GM23338 (cell line): Measurements from ENCODE around the gene SLC35E2B. TPM values are rescaled to one million over a fixed set of nuclear protein-coding genes. Genes with fewer than 3 reads are reported as not detected.

ENCODE experiments used
- CREB1 ChIP-seq: fragments of 250-450 bp; sonication (Bioruptor Pico); IDR thresholded peaks from 2 replicates; pipeline ENCODE4 v1.5.0; 2020; ENCODE audit warnings: low read depth, mild to moderate bottlenecking, moderate library complexity
- CTCF ChIP-seq, 2 experiments: fragments of 200-600 bp in 1 of 2; sonication (generic) in 1 of 2; conservative IDR thresholded peaks; 2 replicates each; pipeline versions ENCODE4 v1.5.1 to v1.6.1; 2016 to 2017; ENCODE audit warnings: antibody characterized with exemption in 2 of 2, low read depth in 2 of 2, mild to moderate bottlenecking in 2 of 2, moderate library complexity in 1 of 2
- EZH2 ChIP-seq: fragments of 200-600 bp; sonication (generic); IDR thresholded peaks from one replicate; pipeline ENCODE4 v1.8.0; 2017; ENCODE audit warnings: antibody characterized with exemption, mild to moderate bottlenecking, low read depth; ENCODE audit not compliant: unreplicated experiment
- EZH2phosphoT487 ChIP-seq: fragments of 200-600 bp; sonication (generic); IDR thresholded peaks from one replicate; pipeline ENCODE4 v1.8.1; 2018; ENCODE audit warnings: antibody characterized with exemption; ENCODE audit not compliant: unreplicated experiment
- NANOG ChIP-seq: IDR thresholded peaks from 2 replicates; pipeline ENCODE4 v1.6.1; 2016; ENCODE audit warnings: antibody characterized with exemption, borderline replicate concordance
- POLR2AphosphoS5 ChIP-seq: IDR thresholded peaks from 2 replicates; pipeline ENCODE4 v1.6.1; 2016; ENCODE audit warnings: antibody characterized with exemption, low read depth
- STAT1 ChIP-seq: IDR thresholded peaks from one replicate; pipeline ENCODE4 v1.6.1; 2016; ENCODE audit warnings: antibody characterized with exemption; ENCODE audit not compliant: unreplicated experiment
- ZNF114 ChIP-seq: fragments of 250-450 bp; sonication (Bioruptor Pico); IDR thresholded peaks from 2 replicates; pipeline ENCODE4 v1.5.0; 2020; ENCODE audit warnings: mild to moderate bottlenecking, moderate library complexity
- ZNF331 ChIP-seq: fragments of 250-450 bp; sonication (Bioruptor Pico); IDR thresholded peaks from 2 replicates; pipeline ENCODE4 v1.5.0; 2020; ENCODE audit warnings: low read depth, mild to moderate bottlenecking, moderate library complexity
- ZNF462 ChIP-seq: fragments of 250-450 bp; sonication (Bioruptor Pico); IDR thresholded peaks from 2 replicates; pipeline ENCODE4 v1.5.0; 2020; ENCODE audit warnings: mild to moderate bottlenecking, moderate library complexity
- polyA plus RNA-seq: library from polyadenylated mRNA; unstranded; fragments of >200 nt; fragmentation: Nextera tagmentation; extraction: Ambion mirVana; gene quantifications from 2 replicates; pipeline ENCODE4 v1.2.1, GENCODE V29; 2016
- total RNA-seq: library from RNA; depleted of rRNA; stranded (reverse); fragments of >200 nt; shearing (Covaris generic); gene quantifications from 2 replicates; pipeline ENCODE4 v1.2.3, GENCODE V29; 2014
- TF ChIP-seq, protein P1 (sequence below): IDR thresholded peaks from 2 replicates; pipeline ENCODE4 v1.6.1; 2016; ENCODE audit warnings: antibody characterized with exemption

SLC35E2B gene
- total and polyA plus RNA-seq, 2 experiments from 2014 or later, result 16.8 to 63.0 TPM

DNA sequence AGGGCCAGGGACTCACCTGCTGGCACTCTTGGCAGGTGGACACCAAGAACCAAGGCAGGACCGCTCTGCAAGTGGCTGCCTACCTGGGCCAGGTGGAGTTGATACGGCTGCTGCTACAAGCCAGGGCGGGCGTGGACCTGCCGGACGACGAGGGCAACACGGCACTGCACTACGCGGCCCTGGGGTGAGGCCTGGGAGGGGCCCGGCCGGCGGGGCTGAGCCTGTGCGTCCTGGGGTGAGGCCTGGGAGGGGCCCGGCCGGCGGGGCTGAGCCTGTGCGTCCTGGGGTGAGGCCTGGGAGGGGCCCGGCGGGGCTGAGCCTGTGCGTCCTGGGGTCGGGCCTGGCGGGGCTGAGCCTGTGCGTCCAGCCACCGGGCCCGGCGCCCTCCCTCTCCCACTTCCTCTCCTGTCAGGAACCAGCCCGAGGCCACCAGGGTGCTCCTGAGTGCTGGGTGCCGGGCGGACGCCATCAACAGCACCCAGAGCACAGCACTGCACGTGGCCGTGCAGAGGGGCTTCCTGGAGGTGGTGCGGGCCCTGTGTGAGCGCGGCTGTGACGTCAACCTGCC is 65.2 kb downstream of the SLC35E2B start (continued):
- no peak for TF ChIP-seq ZNF462 (CRISPR knock-in tag)
- TF ChIP-seq EZH2, result no peak
- TF ChIP-seq, protein P1, sequence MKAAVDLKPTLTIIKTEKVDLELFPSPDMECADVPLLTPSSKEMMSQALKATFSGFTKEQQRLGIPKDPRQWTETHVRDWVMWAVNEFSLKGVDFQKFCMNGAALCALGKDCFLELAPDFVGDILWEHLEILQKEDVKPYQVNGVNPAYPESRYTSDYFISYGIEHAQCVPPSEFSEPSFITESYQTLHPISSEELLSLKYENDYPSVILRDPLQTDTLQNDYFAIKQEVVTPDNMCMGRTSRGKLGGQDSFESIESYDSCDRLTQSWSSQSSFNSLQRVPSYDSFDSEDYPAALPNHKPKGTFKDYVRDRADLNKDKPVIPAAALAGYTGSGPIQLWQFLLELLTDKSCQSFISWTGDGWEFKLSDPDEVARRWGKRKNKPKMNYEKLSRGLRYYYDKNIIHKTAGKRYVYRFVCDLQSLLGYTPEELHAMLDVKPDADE, result no peak
- no peak for TF ChIP-seq ZNF331 (CRISPR knock-in tag)
- TF ChIP-seq CTCF (conservative IDR thresholded peaks at IDR 0.05; ENCODE audit: low read depth in 2 of 2), result no peak
- no peak for TF ChIP-seq EZH2phosphoT487
- TF ChIP-seq STAT1, result no peak
- TF ChIP-seq POLR2AphosphoS5, result no peak
- TF ChIP-seq ZNF114 (CRISPR knock-in tag), result no peak
- TF ChIP-seq CREB1 (CRISPR knock-in tag), result no peak
- TF ChIP-seq NANOG, result no peak
